ENCODE data around the gene OR4D1.

The OR4D1 gene

GRCh38 chr17:58156839-58157803, 8.9 kb downstream of the OR4D1 start:
- peak in 3 of 4 experiments; percentile 15 to 24 (median 21) for DNase-seq

GRCh38 chr17:58158181-58158580, 10.0 kb downstream of the OR4D1 start:
- DNase-seq = no peak

GRCh38 chr17:58161566-58161965, 13.4 kb downstream of the OR4D1 start:
- DNase-seq = no peak

- no peak for DNase-seq
These were observed 17.8 kb downstream of the OR4D1 start for GRCh38 chr17:58165981-58166380.

GRCh38 chr17:58166682-58167081, 18.5 kb downstream of the OR4D1 start, which contains the start of gene OR4D2:
OR4D2 (plus strand) TSS chr17:58166982; CDS start chr17:58169656, 2,674 bp downstream.
- no peak for DNase-seq

GRCh38 chr17:58170622-58171021, 22.4 kb downstream of the OR4D1 start:
- no peak for DNase-seq

GRCh38 chr17:58172369-58173071, 24.3 kb downstream of the OR4D1 start:
- no peak for DNase-seq

GRCh38 chr17:58174871-58175270, 26.7 kb downstream of the OR4D1 start:
- DNase-seq = no peak

GRCh38 chr17:58176200-58176599, 28.0 kb downstream of the OR4D1 start:
- DNase-seq = no peak

- DNase-seq = no peak
These were observed 33.6 kb downstream of the OR4D1 start for GRCh38 chr17:58181796-58182195.

- DNase-seq = no peak
These were observed 35.3 kb downstream of the OR4D1 start for GRCh38 chr17:58183514-58183913.

GRCh38 chr17:58184308-58184985, 36.3 kb downstream of the OR4D1 start:
- no peak for DNase-seq

- no peak for DNase-seq
These were observed 37.0 kb downstream of the OR4D1 start for GRCh38 chr17:58184986-58185761.

- no peak for DNase-seq
These were observed 38.4 kb downstream of the OR4D1 start for GRCh38 chr17:58186591-58186990.

GRCh38 chr17:58187063-58187462, 38.9 kb downstream of the OR4D1 start:
- DNase-seq = no peak

- no peak for DNase-seq
These were observed 39.5 kb downstream of the OR4D1 start for GRCh38 chr17:58187675-58188074.

- no peak for DNase-seq
These were observed 41.4 kb downstream of the OR4D1 start for GRCh38 chr17:58189436-58190146.

- no peak for DNase-seq
These were observed 43.2 kb downstream of the OR4D1 start for GRCh38 chr17:58191241-58191896.

- no peak for DNase-seq
These were observed 44.4 kb downstream of the OR4D1 start, which contains the start of gene EPX for GRCh38 chr17:58192612-58193011. EPX (plus strand) TSS chr17:58192726; CDS start chr17:58192847, 121 bp downstream.

- DNase-seq = no peak
These were observed 45.6 kb downstream of the OR4D1 start for GRCh38 chr17:58193641-58194255.

Measured in activated CD4-positive, CD25-positive, alpha-beta regulatory T cell (primary cell).